ENCODE measurements around the gene NXNL2.

NXNL2 gene

GRCh38 chr9:88502552-88503034 is 32.4 kb upstream of the NXNL2 start:
- in situ Hi-C loops (cut with HindIII; ENCODE audit: low sequenced_read_pairs) = no loop called here
- DNase-seq (ENCODE audit: low read depth, low spot score) = no peak
- no peak overlapping the region for H3K4me3 ChIP-seq (ENCODE audit: low read depth, low read length)
- TF ChIP-seq CTCF (IDR thresholded peaks at IDR 0.05; ENCODE audit: low read depth, low read length) = no peak

GRCh38 chr9:88503081-88503844 is 31.7 kb upstream of the NXNL2 start:
- H3K4me3 ChIP-seq (ENCODE audit: low read depth, low read length) = no peak overlapping the region
- no peak for TF ChIP-seq CTCF (IDR thresholded peaks at IDR 0.05; ENCODE audit: low read depth, low read length)
- no peak for DNase-seq (ENCODE audit: low read depth, low spot score)
- in situ Hi-C loops (cut with HindIII; ENCODE audit: low sequenced_read_pairs) = no loop called here

GRCh38 chr9:88503845-88504764 is 30.9 kb upstream of the NXNL2 start:
- H3K4me3 ChIP-seq (ENCODE audit: low read depth, low read length) = no peak overlapping the region
- in situ Hi-C loops (cut with HindIII; ENCODE audit: low sequenced_read_pairs) = no loop called here
- TF ChIP-seq CTCF (IDR thresholded peaks at IDR 0.05; ENCODE audit: low read depth, low read length) = no peak
- no peak for DNase-seq (ENCODE audit: low read depth, low spot score)

GRCh38 chr9:88508326-88508725 is 26.7 kb upstream of the NXNL2 start:
- in situ Hi-C loops (cut with HindIII; ENCODE audit: low sequenced_read_pairs) = no loop called here
- no peak for DNase-seq (ENCODE audit: low read depth, low spot score)
- H3K4me3 ChIP-seq (ENCODE audit: low read depth, low read length) = no peak overlapping the region
- no peak for TF ChIP-seq CTCF (IDR thresholded peaks at IDR 0.05; ENCODE audit: low read depth, low read length)

GRCh38 chr9:88511906-88512305 is 23.1 kb upstream of the NXNL2 start:
- in situ Hi-C loops (cut with HindIII; ENCODE audit: low sequenced_read_pairs) = no loop called here
- no peak for DNase-seq (ENCODE audit: low read depth, low spot score)
- no peak overlapping the region for H3K4me3 ChIP-seq (ENCODE audit: low read depth, low read length)
- TF ChIP-seq CTCF (IDR thresholded peaks at IDR 0.05; ENCODE audit: low read depth, low read length) = no peak

GRCh38 chr9:88514247-88514646 is 20.7 kb upstream of the NXNL2 start:
- no peak for TF ChIP-seq CTCF (IDR thresholded peaks at IDR 0.05; ENCODE audit: low read depth, low read length)
- DNase-seq (ENCODE audit: low read depth, low spot score) = no peak
- in situ Hi-C loops (cut with HindIII; ENCODE audit: low sequenced_read_pairs) = no loop called here
- no peak overlapping the region for H3K4me3 ChIP-seq (ENCODE audit: low read depth, low read length)
